ENCODE results near the gene HCRT. TPM values are rescaled to one million over a fixed set of nuclear protein-coding genes. Genes with fewer than 3 reads are reported as not detected.
A peak's percentile ranks its signal among the peaks of the same experiment; 100 is the strongest.

The HCRT gene
- total and polyA plus RNA-seq, 4 donors, result not detected

- Histone ChIP-seq H3K4me1 (ENCODE audit: control insufficient read depth, insufficient read depth, low read length) (peaks cover 18% of the 10 kb centered on the region), H3K36me3 (ENCODE audit: control insufficient read depth, insufficient read depth, low read length) (peaks cover 32% of the 10 kb centered on the region), H3K27me3 (ENCODE audit: control insufficient read depth, insufficient read depth, low read length) (no peaks in the 10 kb centered on the region), H3K9me3 (ENCODE audit: control insufficient read depth, insufficient read depth, low read length) (no peaks in the 10 kb centered on the region), H3K4me3 (ENCODE audit: low read depth, low read length) (no peak overlapping the region), H3K27ac (ENCODE audit: low read depth, low read length) (no peak overlapping the region)
- DNase-seq (ENCODE audit: low read depth in 4 of 6, low spot score in 6 of 6), result no peak
- 90% methylated on average over 3 of the region's 12 CpGs for WGBS (ENCODE audit: insufficient coverage)
These were observed 14.3 kb upstream of the HCRT start for GRCh38 chr17:42199416-42200011.

- no peak overlapping the region for H3K27ac ChIP-seq (ENCODE audit: low read depth, low read length)
- WGBS (ENCODE audit: insufficient coverage), result 50% methylated on average over 1 of the region's 4 CpGs
- peaks cover 27% of the 10 kb centered on the region for H3K36me3 ChIP-seq (ENCODE audit: control insufficient read depth, insufficient read depth, low read length)
- no peak overlapping the region for H3K4me3 ChIP-seq (ENCODE audit: low read depth, low read length)
- DNase-seq (ENCODE audit: low read depth in 4 of 6, low spot score in 6 of 6), result no peak
- peaks cover 25% of the 10 kb centered on the region for H3K4me1 ChIP-seq (ENCODE audit: control insufficient read depth, insufficient read depth, low read length)
- H3K27me3 ChIP-seq (ENCODE audit: control insufficient read depth, insufficient read depth, low read length), result no peaks in the 10 kb centered on the region
- H3K9me3 ChIP-seq (ENCODE audit: control insufficient read depth, insufficient read depth, low read length), result no peaks in the 10 kb centered on the region
These were observed 13.6 kb upstream of the HCRT start for GRCh38 chr17:42198897-42199296.

GRCh38 chr17:42197564-42198156 lies 12.4 kb upstream of the HCRT start:
- Histone ChIP-seq H3K9me3 (ENCODE audit: control insufficient read depth, insufficient read depth, low read length) (no peaks in the 10 kb centered on the region), H3K27me3 (ENCODE audit: control insufficient read depth, insufficient read depth, low read length) (no peaks in the 10 kb centered on the region), H3K4me3 (ENCODE audit: low read depth, low read length) (no peak overlapping the region), H3K36me3 (ENCODE audit: control insufficient read depth, insufficient read depth, low read length) (peaks cover 20% of the 10 kb centered on the region), H3K4me1 (ENCODE audit: control insufficient read depth, insufficient read depth, low read length) (peaks cover 35% of the 10 kb centered on the region), H3K27ac (ENCODE audit: low read depth, low read length) (no peak overlapping the region)
- no peak for DNase-seq (ENCODE audit: low read depth in 4 of 6, low spot score in 6 of 6)
- 97% methylated on average over 5 of the region's 8 CpGs for WGBS (ENCODE audit: insufficient coverage)

GRCh38 chr17:42193969-42194899 lies 9.0 kb upstream of the HCRT start, which contains the start of gene GHDC:
GHDC (minus strand) TSS chr17:42194494; CDS start chr17:42193581, 913 bp downstream.
- peaks cover 20% of the 10 kb centered on the region for H3K4me1 ChIP-seq (ENCODE audit: control insufficient read depth, insufficient read depth, low read length)

GRCh38 chr17:42193216-42193968 lies 8.1 kb upstream of the HCRT start:
- peaks cover 20% of the 10 kb centered on the region for H3K4me1 ChIP-seq (ENCODE audit: control insufficient read depth, insufficient read depth, low read length)
- WGBS (ENCODE audit: insufficient coverage), result 89% methylated on average over 10 of the region's 12 CpGs
- peaks cover 22% of the 10 kb centered on the region for H3K36me3 ChIP-seq (ENCODE audit: control insufficient read depth, insufficient read depth, low read length)
- no peaks in the 10 kb centered on the region for H3K9me3 ChIP-seq (ENCODE audit: control insufficient read depth, insufficient read depth, low read length)
- H3K27ac ChIP-seq (ENCODE audit: low read depth, low read length), result no peak overlapping the region
- DNase-seq (ENCODE audit: low read depth in 4 of 6, low spot score in 6 of 6), result no peak
- H3K4me3 ChIP-seq (ENCODE audit: low read depth, low read length), result no peak overlapping the region
- H3K27me3 ChIP-seq (ENCODE audit: control insufficient read depth, insufficient read depth, low read length), result no peaks in the 10 kb centered on the region

More at GRCh38 chr17:42193969-42194899, 9.0 kb upstream of the HCRT start, which contains the start of gene GHDC:
- Histone ChIP-seq H3K4me3 (ENCODE audit: low read depth, low read length) (peak within 1 kb of the TSS; percentile 76), H3K36me3 (ENCODE audit: control insufficient read depth, insufficient read depth, low read length) (peaks cover 22% of the 10 kb centered on the region), H3K9me3 (ENCODE audit: control insufficient read depth, insufficient read depth, low read length) (no peaks in the 10 kb centered on the region), H3K27me3 (ENCODE audit: control insufficient read depth, insufficient read depth, low read length) (no peaks in the 10 kb centered on the region), H3K27ac (ENCODE audit: low read depth, low read length) (no peak within 1 kb of the TSS)
- DNase-seq (ENCODE audit: low read depth in 4 of 6, low spot score in 6 of 6), result peak in 5 of 6 donors; percentile 75 to 96 (median 81)
- 19% methylated on average over 18 of the region's 24 CpGs for WGBS (ENCODE audit: insufficient coverage)

- H3K27me3 ChIP-seq (ENCODE audit: control insufficient read depth, insufficient read depth, low read length), result no peaks in the 10 kb centered on the region
- H3K9me3 ChIP-seq (ENCODE audit: control insufficient read depth, insufficient read depth, low read length), result no peaks in the 10 kb centered on the region
- peaks cover 20% of the 10 kb centered on the region for H3K4me1 ChIP-seq (ENCODE audit: control insufficient read depth, insufficient read depth, low read length)
- no peak for DNase-seq (ENCODE audit: low read depth in 4 of 6, low spot score in 6 of 6)
- H3K4me3 ChIP-seq (ENCODE audit: low read depth, low read length), result no peak overlapping the region
- H3K36me3 ChIP-seq (ENCODE audit: control insufficient read depth, insufficient read depth, low read length), result peaks cover 22% of the 10 kb centered on the region
- no peak overlapping the region for H3K27ac ChIP-seq (ENCODE audit: low read depth, low read length)
- WGBS (ENCODE audit: insufficient coverage), result 89% methylated on average over 23 of the region's 23 CpGs
These were observed 7.2 kb upstream of the HCRT start for GRCh38 chr17:42192189-42193126.

GRCh38 chr17:42191275-42191608 lies 6.0 kb upstream of the HCRT start:
- 97% methylated on average over 4 of the region's 5 CpGs for WGBS (ENCODE audit: insufficient coverage)
- Histone ChIP-seq H3K9me3 (ENCODE audit: control insufficient read depth, insufficient read depth, low read length) (no peaks in the 10 kb centered on the region), H3K4me1 (ENCODE audit: control insufficient read depth, insufficient read depth, low read length) (peaks cover 20% of the 10 kb centered on the region)

GRCh38 chr17:42190491-42191274 lies 5.4 kb upstream of the HCRT start:
- peaks cover 22% of the 10 kb centered on the region for H3K36me3 ChIP-seq (ENCODE audit: control insufficient read depth, insufficient read depth, low read length)
- no peaks in the 10 kb centered on the region for H3K27me3 ChIP-seq (ENCODE audit: control insufficient read depth, insufficient read depth, low read length)
- 81% methylated on average over 12 of the region's 17 CpGs for WGBS (ENCODE audit: insufficient coverage)
- H3K4me1 ChIP-seq (ENCODE audit: control insufficient read depth, insufficient read depth, low read length), result peaks cover 20% of the 10 kb centered on the region
- H3K27ac ChIP-seq (ENCODE audit: low read depth, low read length), result no peak overlapping the region
- no peak overlapping the region for H3K4me3 ChIP-seq (ENCODE audit: low read depth, low read length)
- DNase-seq (ENCODE audit: low read depth in 4 of 6, low spot score in 6 of 6), result no peak
- H3K9me3 ChIP-seq (ENCODE audit: control insufficient read depth, insufficient read depth, low read length), result no peaks in the 10 kb centered on the region

More at GRCh38 chr17:42191275-42191608, 6.0 kb upstream of the HCRT start:
- no peak for DNase-seq (ENCODE audit: low read depth in 4 of 6, low spot score in 6 of 6)
- Histone ChIP-seq H3K36me3 (ENCODE audit: control insufficient read depth, insufficient read depth, low read length) (peaks cover 22% of the 10 kb centered on the region), H3K4me3 (ENCODE audit: low read depth, low read length) (no peak overlapping the region), H3K27ac (ENCODE audit: low read depth, low read length) (no peak overlapping the region), H3K27me3 (ENCODE audit: control insufficient read depth, insufficient read depth, low read length) (no peaks in the 10 kb centered on the region)
